ENCODE measurements around the gene METTL16.

- TF ChIP-seq CTCF (IDR thresholded peaks at IDR 0.05; ENCODE audit: insufficient read depth, low read length, poor library complexity, severe bottlenecking) (no peak), EZH2phosphoT487 (conservative IDR thresholded peaks at IDR 0.05; ENCODE audit: low read length) (no peak)
These were observed 143.3 kb downstream of the METTL16 start for GRCh38 chr17:2368359-2368758.
